ENCODE data around the gene APCDD1. TPM values are rescaled to one million over a fixed set of nuclear protein-coding genes. Genes with fewer than 3 reads are reported as not detected.

Gene APCDD1
- total and polyA plus RNA-seq, 2 of the 13 experiments (the other 11 are each of a cell fraction or from before 2014, with no cell fraction given) = 2.1 to 8.6 TPM

DNA sequence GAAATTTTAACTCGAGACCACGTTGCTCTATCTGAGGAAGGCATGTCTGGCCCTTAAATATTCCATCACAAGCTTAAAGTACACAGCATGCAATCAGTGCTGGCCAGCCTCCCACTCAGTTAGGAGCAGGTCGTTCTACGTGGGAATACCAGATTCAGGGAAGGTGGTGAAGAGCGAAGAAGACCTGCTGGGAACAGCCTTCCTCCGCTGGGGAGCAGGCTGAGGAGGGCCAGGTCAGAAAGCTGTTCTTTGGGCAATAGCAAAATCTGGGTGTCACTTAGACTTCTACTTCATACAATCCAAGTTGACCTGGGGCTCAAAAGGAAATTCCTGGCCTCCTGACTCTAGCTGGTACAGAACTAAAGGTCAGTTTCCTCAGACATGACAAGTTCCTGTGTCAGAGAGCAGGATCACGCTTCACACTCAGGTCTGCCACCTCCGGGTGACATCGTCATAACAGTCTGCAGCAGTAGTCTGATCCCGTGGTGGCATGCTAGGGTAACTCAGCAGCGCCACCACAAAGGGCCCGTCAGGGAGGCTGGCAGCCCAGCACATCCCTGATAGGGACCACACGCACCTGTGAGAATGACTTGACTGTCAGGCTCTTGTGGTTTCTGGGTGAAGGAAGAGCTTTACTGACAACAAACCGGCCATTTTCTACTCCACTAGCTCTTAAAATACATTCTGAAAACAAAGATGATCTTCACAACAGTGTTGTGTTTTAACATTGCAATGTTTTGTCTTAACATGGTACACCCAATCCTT, 36.1 kb downstream of the APCDD1 start (continued):
- TF ChIP-seq ZNF816 (CRISPR knock-in tag; IDR thresholded peaks at IDR 0.05; ENCODE audit: borderline replicate concordance) = no peak
- TF ChIP-seq, protein P1, sequence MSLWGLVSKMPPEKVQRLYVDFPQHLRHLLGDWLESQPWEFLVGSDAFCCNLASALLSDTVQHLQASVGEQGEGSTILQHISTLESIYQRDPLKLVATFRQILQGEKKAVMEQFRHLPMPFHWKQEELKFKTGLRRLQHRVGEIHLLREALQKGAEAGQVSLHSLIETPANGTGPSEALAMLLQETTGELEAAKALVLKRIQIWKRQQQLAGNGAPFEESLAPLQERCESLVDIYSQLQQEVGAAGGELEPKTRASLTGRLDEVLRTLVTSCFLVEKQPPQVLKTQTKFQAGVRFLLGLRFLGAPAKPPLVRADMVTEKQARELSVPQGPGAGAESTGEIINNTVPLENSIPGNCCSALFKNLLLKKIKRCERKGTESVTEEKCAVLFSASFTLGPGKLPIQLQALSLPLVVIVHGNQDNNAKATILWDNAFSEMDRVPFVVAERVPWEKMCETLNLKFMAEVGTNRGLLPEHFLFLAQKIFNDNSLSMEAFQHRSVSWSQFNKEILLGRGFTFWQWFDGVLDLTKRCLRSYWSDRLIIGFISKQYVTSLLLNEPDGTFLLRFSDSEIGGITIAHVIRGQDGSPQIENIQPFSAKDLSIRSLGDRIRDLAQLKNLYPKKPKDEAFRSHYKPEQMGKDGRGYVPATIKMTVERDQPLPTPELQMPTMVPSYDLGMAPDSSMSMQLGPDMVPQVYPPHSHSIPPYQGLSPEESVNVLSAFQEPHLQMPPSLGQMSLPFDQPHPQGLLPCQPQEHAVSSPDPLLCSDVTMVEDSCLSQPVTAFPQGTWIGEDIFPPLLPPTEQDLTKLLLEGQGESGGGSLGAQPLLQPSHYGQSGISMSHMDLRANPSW (CRISPR knock-in tag; IDR thresholded peaks at IDR 0.05; ENCODE audit: borderline replicate concordance) = no peak
- no peak for TF ChIP-seq PPARG (CRISPR knock-in tag; conservative IDR thresholded peaks at IDR 0.05)
- no peak for TF ChIP-seq ZNF317 (CRISPR knock-in tag; IDR thresholded peaks at IDR 0.05)
- TF ChIP-seq, protein P2, sequence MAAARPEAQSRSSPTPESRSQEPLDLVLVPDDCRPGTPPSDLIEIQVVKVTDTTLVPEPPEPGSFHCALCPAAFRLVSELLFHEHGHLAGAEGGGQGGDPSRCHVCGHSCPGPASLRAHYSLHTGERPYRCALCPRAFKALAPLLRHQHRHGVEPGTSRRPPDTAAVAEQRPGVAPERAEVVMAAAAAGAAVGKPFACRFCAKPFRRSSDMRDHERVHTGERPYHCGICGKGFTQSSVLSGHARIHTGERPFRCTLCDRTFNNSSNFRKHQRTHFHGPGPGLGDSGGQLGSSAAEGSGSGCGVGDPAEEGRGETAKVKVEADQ (CRISPR knock-in tag; IDR thresholded peaks at IDR 0.05; ENCODE audit: borderline replicate concordance) = no peak
- TF ChIP-seq, protein P3, sequence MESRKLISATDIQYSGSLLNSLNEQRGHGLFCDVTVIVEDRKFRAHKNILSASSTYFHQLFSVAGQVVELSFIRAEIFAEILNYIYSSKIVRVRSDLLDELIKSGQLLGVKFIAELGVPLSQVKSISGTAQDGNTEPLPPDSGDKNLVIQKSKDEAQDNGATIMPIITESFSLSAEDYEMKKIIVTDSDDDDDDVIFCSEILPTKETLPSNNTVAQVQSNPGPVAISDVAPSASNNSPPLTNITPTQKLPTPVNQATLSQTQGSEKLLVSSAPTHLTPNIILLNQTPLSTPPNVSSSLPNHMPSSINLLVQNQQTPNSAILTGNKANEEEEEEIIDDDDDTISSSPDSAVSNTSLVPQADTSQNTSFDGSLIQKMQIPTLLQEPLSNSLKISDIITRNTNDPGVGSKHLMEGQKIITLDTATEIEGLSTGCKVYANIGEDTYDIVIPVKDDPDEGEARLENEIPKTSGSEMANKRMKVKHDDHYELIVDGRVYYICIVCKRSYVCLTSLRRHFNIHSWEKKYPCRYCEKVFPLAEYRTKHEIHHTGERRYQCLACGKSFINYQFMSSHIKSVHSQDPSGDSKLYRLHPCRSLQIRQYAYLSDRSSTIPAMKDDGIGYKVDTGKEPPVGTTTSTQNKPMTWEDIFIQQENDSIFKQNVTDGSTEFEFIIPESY (CRISPR knock-in tag; IDR thresholded peaks at IDR 0.05) = no peak
- TF ChIP-seq ZNF292 (CRISPR knock-in tag; IDR thresholded peaks at IDR 0.05; ENCODE audit: borderline replicate concordance, low read depth) = no peak
- no peak for TF ChIP-seq ARNTL (CRISPR knock-in tag; IDR thresholded peaks at IDR 0.05)
- no peak for TF ChIP-seq ZNF263 (CRISPR knock-in tag; IDR thresholded peaks at IDR 0.05)
- TF ChIP-seq CREBL2 (CRISPR knock-in tag; IDR thresholded peaks at IDR 0.05; ENCODE audit: borderline replicate concordance) = no peak
- TF ChIP-seq HOXA3 (CRISPR knock-in tag; IDR thresholded peaks at IDR 0.05) = peak; percentile 39; the same call in 1 of the 2 replicates
- TF ChIP-seq ZNF329 (CRISPR knock-in tag; IDR thresholded peaks at IDR 0.05; ENCODE audit: low read depth) = no peak
- TF ChIP-seq ZEB1 (IDR thresholded peaks at IDR 0.05; ENCODE audit: insufficient replicate concordance, low read depth) = no peak
- TF ChIP-seq ZNF383 (CRISPR knock-in tag; IDR thresholded peaks at IDR 0.05; ENCODE audit: borderline replicate concordance) = no peak
- TF ChIP-seq PCBP2 (optimal IDR thresholded peaks at IDR 0.05; ENCODE audit: low read depth, low read length, poor library complexity, severe bottlenecking) = no peak
- TF ChIP-seq RFX5 (IDR thresholded peaks at IDR 0.05; ENCODE audit: low read depth, low read length) = 0 out of 2 replicates have a peak, but pooled peaks have one; percentile 14
- no peak for TF ChIP-seq NAIF1 (CRISPR knock-in tag; IDR thresholded peaks at IDR 0.05; ENCODE audit: borderline replicate concordance)
- no peak for TF ChIP-seq ZNF572 (CRISPR knock-in tag; IDR thresholded peaks at IDR 0.05)
- TF ChIP-seq FLYWCH1 (CRISPR knock-in tag; IDR thresholded peaks at IDR 0.05) = no peak
- no peak for TF ChIP-seq RFX1 (IDR thresholded peaks at IDR 0.05)
- TF ChIP-seq ZNF747 (CRISPR knock-in tag; IDR thresholded peaks at IDR 0.05; ENCODE audit: borderline replicate concordance) = no peak
- no peak for TF ChIP-seq ZNF878 (CRISPR knock-in tag; IDR thresholded peaks at IDR 0.05)
- TF ChIP-seq PHB2 (IDR thresholded peaks at IDR 0.05; ENCODE audit: partially characterized antibody) = no peak
- TF ChIP-seq ZNF746 (CRISPR knock-in tag; IDR thresholded peaks at IDR 0.05) = no peak
- TF ChIP-seq ZNF674 (CRISPR knock-in tag; IDR thresholded peaks at IDR 0.05; ENCODE audit: low read depth) = no peak
- TF ChIP-seq ZNF841 (CRISPR knock-in tag; IDR thresholded peaks at IDR 0.05; ENCODE audit: borderline replicate concordance) = no peak
- no peak for TF ChIP-seq RFXANK (CRISPR knock-in tag; IDR thresholded peaks at IDR 0.05)

Measured in HepG2 (cell line).